ENCODE data around the gene OR6K3.

Gene OR6K3

DNA sequence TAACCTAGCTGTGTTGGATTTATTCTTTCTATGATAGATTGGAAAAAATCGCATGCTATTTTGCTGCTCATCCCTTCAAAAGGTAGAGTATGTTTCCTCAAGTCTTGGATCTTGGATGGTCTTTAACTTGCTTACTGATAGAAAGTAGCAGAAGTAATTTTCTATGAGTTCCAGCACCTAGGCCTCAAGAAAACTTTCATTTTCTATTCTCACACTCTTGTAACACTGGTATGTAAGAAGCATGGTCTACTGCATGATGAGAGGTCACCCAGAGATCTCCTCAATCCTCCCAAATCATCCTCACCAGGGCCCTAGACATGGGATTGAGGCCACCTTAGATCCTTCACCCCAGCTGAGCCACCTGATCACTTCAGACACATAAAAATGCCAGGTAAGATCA is 41.2 kb downstream of the OR6K3 start:
- no peak overlapping the region for H3K4me3 ChIP-seq (ENCODE audit: low read depth, low read length)
- TF ChIP-seq, protein P1, sequence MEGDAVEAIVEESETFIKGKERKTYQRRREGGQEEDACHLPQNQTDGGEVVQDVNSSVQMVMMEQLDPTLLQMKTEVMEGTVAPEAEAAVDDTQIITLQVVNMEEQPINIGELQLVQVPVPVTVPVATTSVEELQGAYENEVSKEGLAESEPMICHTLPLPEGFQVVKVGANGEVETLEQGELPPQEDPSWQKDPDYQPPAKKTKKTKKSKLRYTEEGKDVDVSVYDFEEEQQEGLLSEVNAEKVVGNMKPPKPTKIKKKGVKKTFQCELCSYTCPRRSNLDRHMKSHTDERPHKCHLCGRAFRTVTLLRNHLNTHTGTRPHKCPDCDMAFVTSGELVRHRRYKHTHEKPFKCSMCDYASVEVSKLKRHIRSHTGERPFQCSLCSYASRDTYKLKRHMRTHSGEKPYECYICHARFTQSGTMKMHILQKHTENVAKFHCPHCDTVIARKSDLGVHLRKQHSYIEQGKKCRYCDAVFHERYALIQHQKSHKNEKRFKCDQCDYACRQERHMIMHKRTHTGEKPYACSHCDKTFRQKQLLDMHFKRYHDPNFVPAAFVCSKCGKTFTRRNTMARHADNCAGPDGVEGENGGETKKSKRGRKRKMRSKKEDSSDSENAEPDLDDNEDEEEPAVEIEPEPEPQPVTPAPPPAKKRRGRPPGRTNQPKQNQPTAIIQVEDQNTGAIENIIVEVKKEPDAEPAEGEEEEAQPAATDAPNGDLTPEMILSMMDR (IDR thresholded peaks at IDR 0.05; ENCODE audit: control insufficient read depth, extremely low read depth, insufficient read depth): no peak
- no peak for DNase-seq (ENCODE audit: low read depth)

DNA sequence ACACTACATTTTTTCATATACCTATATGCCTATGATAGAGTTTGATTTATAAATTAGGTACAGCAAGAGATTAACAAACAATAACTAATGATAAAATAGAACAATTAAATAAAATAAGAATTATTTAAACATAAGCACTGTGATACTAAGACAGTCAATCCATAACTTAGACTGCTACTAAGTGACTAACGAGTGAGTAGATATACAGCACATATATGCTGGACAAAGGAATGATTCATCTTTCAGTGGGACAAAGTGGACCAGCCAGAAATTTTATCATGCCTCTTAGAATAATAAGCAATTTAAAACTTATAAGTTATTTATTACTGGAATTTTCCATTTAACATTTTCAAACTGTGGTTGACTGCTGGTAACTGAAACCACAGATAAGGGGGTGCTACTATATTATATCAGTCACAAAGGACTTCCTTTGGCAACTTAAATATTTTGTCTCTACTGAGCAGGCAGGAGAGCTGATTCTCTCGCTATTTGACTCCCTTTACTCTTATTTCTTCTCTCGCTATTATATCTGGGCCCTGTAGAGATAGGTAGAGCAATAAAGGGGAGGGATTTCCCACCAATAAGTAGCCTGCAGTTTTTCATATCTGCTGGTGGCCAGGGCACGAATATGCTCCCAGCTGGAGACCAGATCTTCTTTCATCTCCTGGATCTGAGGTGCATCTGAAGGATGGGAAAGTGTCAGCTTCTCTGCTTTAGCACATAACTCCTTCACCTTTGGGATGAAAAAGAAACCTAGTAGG is 44.8 kb downstream of the OR6K3 start:
- TF ChIP-seq, protein P1 (IDR thresholded peaks at IDR 0.05; ENCODE audit: control insufficient read depth, extremely low read depth, insufficient read depth): no peak
- no peak for DNase-seq (ENCODE audit: low read depth)
- H3K4me3 ChIP-seq (ENCODE audit: low read depth, low read length): no peak overlapping the region

DNA sequence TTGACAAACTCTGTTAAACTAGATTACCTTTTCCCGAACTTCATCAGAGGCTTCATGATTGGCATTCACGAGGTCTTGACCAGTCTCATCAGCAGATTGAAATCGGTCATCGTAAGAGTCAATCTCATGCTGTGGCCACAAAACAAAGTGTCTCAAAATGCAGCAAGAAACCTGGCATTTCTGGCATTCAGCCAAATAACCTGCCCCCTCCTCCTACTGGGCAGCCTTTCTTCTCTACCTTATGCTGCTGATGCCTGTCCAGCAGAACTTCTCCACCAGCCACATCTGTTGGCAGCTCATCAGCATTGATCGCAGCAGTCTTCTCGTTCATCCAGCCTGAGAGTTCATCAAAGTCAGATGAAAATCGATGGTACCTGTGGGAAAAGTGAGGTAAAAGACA is 46.2 kb downstream of the OR6K3 start:
- DNase-seq (ENCODE audit: low read depth): no peak
- no peak overlapping the region for H3K4me3 ChIP-seq (ENCODE audit: low read depth, low read length)
- TF ChIP-seq, protein P1 (IDR thresholded peaks at IDR 0.05; ENCODE audit: control insufficient read depth, extremely low read depth, insufficient read depth): no peak

Measured in LNCaP clone FGC (cell line).